Liver (tissue), 9 donors: ENCODE data around the gene DSE. TPM values are rescaled to one million over a fixed set of nuclear protein-coding genes. Genes with fewer than 3 reads are reported as not detected.

Experiments used
- DNase-seq: peaks from one replicate; pipeline ENCODE4 v3.0.0-alpha.2; 2017; ENCODE audit warnings: low spot score
- H3K27ac ChIP-seq, 2 donors: one replicate each; pipeline ENCODE4 v1.7.0; 2013; ENCODE audit warnings: inconsistent platforms in 2 of 2, low read length in 2 of 2, control low read depth in 1 of 2, low read depth in 1 of 2, mild to moderate bottlenecking in 1 of 2
- H3K27me3 ChIP-seq, 4 donors: one replicate each; pipeline versions ENCODE4 v1.6.1 to v1.7.0; 2013; ENCODE audit warnings: low read length in 3 of 4, inconsistent platforms in 1 of 4, mild to moderate bottlenecking in 1 of 4, moderate library complexity in 1 of 4; ENCODE audit not compliant: control insufficient read depth in 4 of 4, insufficient read depth in 4 of 4
- H3K36me3 ChIP-seq, 4 donors: one replicate each; pipeline versions ENCODE4 v1.6.1 to v1.7.0; 2013; ENCODE audit warnings: low read length in 3 of 4, mild to moderate bottlenecking in 3 of 4, low read depth in 1 of 4, moderate library complexity in 1 of 4; ENCODE audit not compliant: control insufficient read depth in 4 of 4, insufficient read depth in 3 of 4
- H3K4me1 ChIP-seq, 4 donors: one replicate each; pipeline versions ENCODE4 v1.6.1 to v1.7.0; 2013; ENCODE audit warnings: low read length in 3 of 4, mild to moderate bottlenecking in 3 of 4, moderate library complexity in 1 of 4; ENCODE audit not compliant: control insufficient read depth in 4 of 4, insufficient read depth in 4 of 4
- H3K4me3 ChIP-seq, 3 donors: one replicate each; pipeline versions ENCODE4 v1.6.1 to v1.7.0; 2013; ENCODE audit warnings: low read length in 3 of 3, control low read depth in 1 of 3, low read depth in 1 of 3, mild to moderate bottlenecking in 1 of 3
- H3K9ac ChIP-seq, 2 donors: one replicate each; pipeline ENCODE4 v1.7.0; 2013; ENCODE audit warnings: low read length in 2 of 2, mild to moderate bottlenecking in 2 of 2, moderate library complexity in 2 of 2, control low read depth in 1 of 2, low read depth in 1 of 2
- H3K9me3 ChIP-seq, 4 donors: one replicate each; pipeline versions ENCODE4 v1.6.1 to v1.7.0; 2013; ENCODE audit warnings: low read length in 3 of 4; ENCODE audit not compliant: control insufficient read depth in 4 of 4
- ATF3 ChIP-seq: IDR thresholded peaks from 2 replicates; pipeline ENCODE4 v1.6.1; 2016; ENCODE audit warnings: antibody characterized with exemption
- CTCF ChIP-seq: fragments of 150-350 bp; IDR thresholded peaks from 2 replicates; pipeline ENCODE4 v1.5.1; 2017; ENCODE audit warnings: improper control_type of control experiment, low read depth, low read length; ENCODE audit not compliant: missing input control
- EGR1 ChIP-seq, 2 donors: IDR thresholded peaks; 2 replicates each; pipeline ENCODE4 v1.6.1; 2016 to 2018; ENCODE audit warnings: antibody characterized with exemption in 2 of 2, low read depth in 2 of 2
- FOXA1 ChIP-seq: IDR thresholded peaks from 2 replicates; pipeline ENCODE4 v1.6.1; 2016; ENCODE audit warnings: antibody characterized with exemption
- FOXA2 ChIP-seq: IDR thresholded peaks from 2 replicates; pipeline ENCODE4 v1.6.1; 2016; ENCODE audit warnings: antibody characterized with exemption
- GABPA ChIP-seq, 2 donors: IDR thresholded peaks in 1 of 2; conservative IDR thresholded peaks in 1 of 2; 2 replicates each; pipeline ENCODE4 v1.6.1; 2016; ENCODE audit warnings: antibody characterized with exemption in 2 of 2, mild to moderate bottlenecking in 1 of 2, moderate library complexity in 1 of 2
- HNF4A ChIP-seq, 2 donors: conservative IDR thresholded peaks; 2 replicates each; pipeline ENCODE4 v1.6.1; 2016; ENCODE audit warnings: antibody characterized with exemption in 2 of 2, mild to moderate bottlenecking in 2 of 2
- HNF4G ChIP-seq: IDR thresholded peaks from 2 replicates; pipeline ENCODE4 v1.6.1; 2016; ENCODE audit warnings: antibody characterized with exemption
- JUND ChIP-seq, 2 donors: IDR thresholded peaks; 2 replicates each; pipeline ENCODE4 v1.6.1; 2016; ENCODE audit warnings: antibody characterized with exemption in 2 of 2
- MAX ChIP-seq: IDR thresholded peaks from 2 replicates; pipeline ENCODE4 v1.6.1; 2016; ENCODE audit warnings: antibody characterized with exemption
- NR2F2 ChIP-seq: IDR thresholded peaks from 2 replicates; pipeline ENCODE4 v1.6.1; 2016; ENCODE audit warnings: antibody characterized with exemption
- RAD21 ChIP-seq, 2 donors: IDR thresholded peaks; 2 replicates each; pipeline ENCODE4 v1.6.1; 2016; ENCODE audit warnings: antibody characterized with exemption in 2 of 2, mild to moderate bottlenecking in 2 of 2
- REST ChIP-seq: IDR thresholded peaks from 2 replicates; pipeline ENCODE4 v1.6.1; 2016; ENCODE audit warnings: antibody characterized with exemption, mild to moderate bottlenecking
- RXRA ChIP-seq, 2 donors: IDR thresholded peaks; 2 replicates each; pipeline ENCODE4 v1.6.1; 2017 to 2018; ENCODE audit warnings: antibody characterized with exemption in 2 of 2, mild to moderate bottlenecking in 1 of 2
- SP1 ChIP-seq: IDR thresholded peaks from 2 replicates; pipeline ENCODE4 v1.6.1; 2018; ENCODE audit warnings: antibody characterized with exemption, mild to moderate bottlenecking
- TAF1 ChIP-seq: conservative IDR thresholded peaks from 2 replicates; pipeline ENCODE4 v1.6.1; 2016; ENCODE audit warnings: antibody characterized with exemption, mild to moderate bottlenecking
- YY1 ChIP-seq: IDR thresholded peaks from 2 replicates; pipeline ENCODE4 v1.6.1; 2016; ENCODE audit warnings: antibody characterized with exemption, mild to moderate bottlenecking
- ZBTB33 ChIP-seq: IDR thresholded peaks from 2 replicates; pipeline ENCODE4 v1.6.1; 2016; ENCODE audit warnings: antibody characterized with exemption
- whole genome bisulfite sequencing: extraction: QIAGEN DNeasy Blood & Tissue Kit; methylation state at CpG from one replicate; pipeline ENCODE4 v1.1.7; 2013; 5-methylcytosine and 5-hydroxymethylcytosine counted together
- polyA plus RNA-seq, 2 donors: library from polyadenylated mRNA; stranded (reverse) in 1 of 2; unstranded in 1 of 2; fragments of 200-250 nt in 1 of 2; fragments of >200 nt in 1 of 2; fragmentation: Nextera tagmentation in 1 of 2; extraction: Ambion mirVana in 1 of 2; gene quantifications; one replicate each; pipeline versions ENCODE4 v1.2.1 to v1.2.3, GENCODE V29; 2013 to 2015
- total RNA-seq, 2 donors: library from RNA; depleted of rRNA; stranded (reverse); fragments of >200 nt; gene quantifications; one replicate each; pipeline ENCODE4 v1.2.3, GENCODE V29; 2014
- donor health status: healthy.
- donor health status: healthy.
- donor health status: healthy.
- donor health status: healthy.
- donor health status: healthy.

The DSE gene
- total and polyA plus RNA-seq, 4 donors = 5.5 to 22.8 (median 9.6) TPM

GRCh38 chr6:116328528-116328903 lies 42.2 kb upstream of the DSE start:
- H3K36me3 ChIP-seq = no peaks in the 10 kb centered on the region
- H3K9me3 ChIP-seq = peaks cover 0 to 3% (median 0%) of the 10 kb centered on the region in 4 donors
- WGBS = 91% methylated on average over 1 of the region's 1 CpG
- no peak overlapping the region for H3K4me3 ChIP-seq
- H3K4me1 ChIP-seq = peaks cover 0 to 3% (median 1%) of the 10 kb centered on the region in 4 donors
- TF ChIP-seq RAD21 (IDR thresholded peaks at IDR 0.05) = no peak
- no peak for TF ChIP-seq EGR1 (IDR thresholded peaks at IDR 0.05; ENCODE audit: low read depth in 2 of 2)
- no peak for TF ChIP-seq HNF4G
- no peak for TF ChIP-seq YY1
- TF ChIP-seq TAF1 = no peak
- TF ChIP-seq NR2F2 = no peak
- TF ChIP-seq RXRA (IDR thresholded peaks at IDR 0.05) = no peak
- no peak for TF ChIP-seq SP1
- no peak for TF ChIP-seq GABPA (IDR thresholded peaks at IDR 0.05 in 1 of 2, conservative IDR thresholded peaks at IDR 0.05 in 1 of 2)
- TF ChIP-seq ATF3 = no peak
- TF ChIP-seq CTCF = no peak
- TF ChIP-seq FOXA1 = no peak
- no peak for TF ChIP-seq MAX
- no peak for TF ChIP-seq HNF4A (conservative IDR thresholded peaks at IDR 0.05)
- no peak for TF ChIP-seq ZBTB33
- TF ChIP-seq FOXA2 = no peak
- no peak for TF ChIP-seq REST
- TF ChIP-seq JUND (IDR thresholded peaks at IDR 0.05) = no peak
- H3K27ac ChIP-seq = peak overlapping the region in 1 of 2 donors; percentile 48
- no peaks in the 10 kb centered on the region for H3K27me3 ChIP-seq
- H3K9ac ChIP-seq = no peak overlapping the region
- DNase-seq = no peak
